HL-60 (cell line): Measurements from ENCODE around the gene DPYD.

Experiments
- DNase-seq, 2 experiments: peaks; one replicate each; pipeline ENCODE4 v3.0.0-alpha.2; 2010 to 2020; ENCODE audit warnings: low read depth in 1 of 2, low spot score in 1 of 2
- H3K27ac ChIP-seq: fragments of 250-450 bp; sonication (Bioruptor Pico); replicated peaks from 2 replicates; pipeline ENCODE4 v1.5.1; 2020; ENCODE audit warnings: mild to moderate bottlenecking, moderate library complexity
- H3K27me3 ChIP-seq: fragments of 250-450 bp; sonication (Bioruptor Pico); 2 replicates; pipeline ENCODE4 v1.5.1; 2021; ENCODE audit warnings: mild to moderate bottlenecking, moderate library complexity; ENCODE audit not compliant: insufficient read depth, poor library complexity, severe bottlenecking
- H3K4me3 ChIP-seq: replicated peaks from 2 replicates; pipeline ENCODE4 v1.5.1; 2011; ENCODE audit warnings: mild to moderate bottlenecking, control low read depth, low read length; ENCODE audit not compliant: insufficient read depth
- CTCF ChIP-seq: IDR thresholded peaks from one replicate; pipeline ENCODE4 v1.5.1; 2011; ENCODE audit warnings: low read length, control low read depth, inconsistent platforms; ENCODE audit not compliant: insufficient read depth
- GABPA ChIP-seq: IDR thresholded peaks from 2 replicates; pipeline ENCODE4 v1.6.1; 2012; ENCODE audit warnings: low read depth
- POLR2AphosphoS5 ChIP-seq: IDR thresholded peaks from 2 replicates; pipeline ENCODE4 v1.6.1; 2012; ENCODE audit warnings: low read depth
- REST ChIP-seq: IDR thresholded peaks from 2 replicates; pipeline ENCODE4 v1.6.1; 2012; ENCODE audit warnings: low read depth; ENCODE audit not compliant: insufficient replicate concordance
- SPI1 ChIP-seq: IDR thresholded peaks from 2 replicates; pipeline ENCODE4 v1.6.1; 2012; ENCODE audit warnings: low read depth, mild to moderate bottlenecking, borderline replicate concordance

The DPYD gene

GRCh38 chr1:97906567-97907241, 14.1 kb downstream of the DPYD start:
- Histone ChIP-seq H3K4me3 (no peak overlapping the region), H3K27me3 (no peaks in the 10 kb centered on the region), H3K27ac (no peak overlapping the region)
- DNase-seq = peak; percentile 52 to 79
- TF ChIP-seq REST = no peak
- no peak for TF ChIP-seq GABPA
- no peak for TF ChIP-seq POLR2AphosphoS5
- no peak for TF ChIP-seq SPI1
- TF ChIP-seq CTCF = no peak

GRCh38 chr1:97905141-97905940, 15.5 kb downstream of the DPYD start:
- H3K27me3 ChIP-seq = no peaks in the 10 kb centered on the region
- no peak for DNase-seq
- no peak overlapping the region for H3K4me3 ChIP-seq
- no peak overlapping the region for H3K27ac ChIP-seq
- TF ChIP-seq GABPA (no peak), POLR2AphosphoS5 (no peak), REST (no peak), SPI1 (no peak), CTCF (no peak)

- no peak for DNase-seq
Observed at GRCh38 chr1:97904534-97904933, 16.3 kb downstream of the DPYD start.

More at GRCh38 chr1:97904534-97904933, 16.3 kb downstream of the DPYD start:
- TF ChIP-seq SPI1 (no peak), CTCF (no peak), REST (no peak), GABPA (no peak), POLR2AphosphoS5 (no peak)
- H3K27me3 ChIP-seq = no peaks in the 10 kb centered on the region
- H3K4me3 ChIP-seq = no peak overlapping the region
- no peak overlapping the region for H3K27ac ChIP-seq
